Spleen (tissue), 11 donors: ENCODE measurements around the gene FOXE3. TPM values are rescaled to one million over a fixed set of nuclear protein-coding genes. Genes with fewer than 3 reads are reported as not detected.
A peak's percentile ranks its signal among the peaks of the same experiment; 100 is the strongest.

Source experiments
- DNase-seq: peaks from one replicate; pipeline ENCODE4 v3.0.0-alpha.2; 2020
- H3K27ac ChIP-seq, 8 donors: fragments of 200-600 bp; sonication (generic) in 7 of 8; 1 replicate in 4 of 8; 2 replicates in 4 of 8; pipeline versions ENCODE4 v1.5.0 to v1.8.0; 2016 to 2021; ENCODE audit warnings: inconsistent platforms in 4 of 8, mild to moderate bottlenecking in 4 of 8, moderate library complexity in 1 of 8
- H3K27me3 ChIP-seq, 7 donors: fragments of 200-600 bp; sonication (generic) in 6 of 7; replicated peaks in 1 of 7; 1 replicate in 4 of 7; 2 replicates in 3 of 7; pipeline versions ENCODE4 v1.5.0 to v1.8.0; 2016 to 2021; ENCODE audit warnings: inconsistent platforms in 3 of 7, mild to moderate bottlenecking in 1 of 7
- H3K36me3 ChIP-seq, 6 donors: fragments of 200-600 bp; sonication (generic) in 5 of 6; 1 replicate in 4 of 6; 2 replicates in 2 of 6; pipeline versions ENCODE4 v1.5.0 to v1.8.0; 2016 to 2021; ENCODE audit warnings: inconsistent platforms in 2 of 6
- H3K4me1 ChIP-seq, 6 donors: fragments of 200-600 bp; sonication (generic) in 5 of 6; 1 replicate in 3 of 6; 2 replicates in 3 of 6; pipeline versions ENCODE4 v1.5.0 to v1.8.0; 2016 to 2021; ENCODE audit warnings: inconsistent platforms in 3 of 6
- H3K4me3 ChIP-seq, 8 donors: fragments of 200-600 bp; sonication (generic) in 7 of 8; 1 replicate in 4 of 8; 2 replicates in 4 of 8; pipeline versions ENCODE4 v1.5.0 to v1.8.0; 2016 to 2021; ENCODE audit warnings: inconsistent platforms in 4 of 8, mild to moderate bottlenecking in 4 of 8, moderate library complexity in 2 of 8
- H3K9me3 ChIP-seq, 8 donors: fragments of 200-600 bp; sonication (generic) in 7 of 8; 1 replicate in 4 of 8; 2 replicates in 4 of 8; pipeline versions ENCODE4 v1.5.0 to v1.8.0; 2016 to 2021; ENCODE audit warnings: inconsistent platforms in 4 of 8
- CTCF ChIP-seq, 11 experiments: fragments of 200-600 bp in 7 of 11; fragments of 450-650 bp in 4 of 11; sonication (generic) in 4 of 11; IDR thresholded peaks in 8 of 11; conservative IDR thresholded peaks in 3 of 11; 1 replicate in 7 of 11; 2 replicates in 4 of 11; pipeline versions ENCODE4 v1.4.0 to v1.8.0; 2016 to 2021; ENCODE audit warnings: antibody characterized with exemption in 11 of 11, inconsistent platforms in 4 of 11, mild to moderate bottlenecking in 1 of 11
- POLR2A ChIP-seq, 3 donors: fragments of 450-650 bp; IDR thresholded peaks; one replicate each; pipeline ENCODE4 v1.5.1; 2017; ENCODE audit warnings: antibody characterized with exemption in 3 of 3, mild to moderate bottlenecking in 1 of 3
- POLR2AphosphoS5 ChIP-seq, 3 donors: sonication (generic); formaldehyde crosslinking; IDR thresholded peaks; one replicate each; pipeline ENCODE4 v1.5.1; 2017; ENCODE audit warnings: antibody characterized with exemption in 3 of 3
- WGBS, 5 donors: extraction: QIAGEN DNeasy Blood & Tissue Kit in 3 of 5; methylation state at CpG; one replicate each; pipeline versions ENCODE4 v1.1.5 to v1.1.7; 2013 to 2018; 5-methylcytosine and 5-hydroxymethylcytosine counted together
- intact Hi-C: fragments of 100-400 bp; cut with DNase I; formaldehyde crosslinking; loops from one replicate; pipeline ENCODE4 v1.15.0; 2023; ENCODE audit warnings: low total_unique reads
- polyA plus RNA-seq, 3 donors: library from polyadenylated mRNA; stranded (reverse); fragments of 200-250 nt; gene quantifications; one replicate each; pipeline ENCODE4 v1.2.1, GENCODE V29; 2013
- total RNA-seq, 7 donors: library from RNA; depleted of rRNA in 3 of 7; stranded (reverse); fragments of >200 nt in 3 of 7; fragmentation: NEBNext Ultra II Directional in 4 of 7; extraction: Animal tissue kit (Norgen Biotek cat#: 25700) in 4 of 7; gene quantifications; one replicate each; pipeline versions ENCODE4 v1.1.0 to v1.2.1, GENCODE V29; 2016 to 2021
- donor health status: healthy with polysubstance abuse.
- donor health status: DM: no; HTN: no; CAD: no; lungs with moderate emphysema.
- donor health status: DM: no; HTN: no; CAD: no.
- donor health status: Bipolar disorder and iron deficiency.
- donor health status: healthy.
- donor health status: DM: no; HTN: no; CAD: no.
- donor health status: DM: yes; HTN: yes; CAD: no.

The FOXE3 gene
- total and polyA plus RNA-seq, 10 donors: not detected

- Histone ChIP-seq H3K27me3 (peaks cover 0 to 37% (median 0%) of the 10 kb centered on the region in 7 donors), H3K36me3 (no peaks in the 10 kb centered on the region), H3K4me1 (no peaks in the 10 kb centered on the region), H3K27ac (no peak overlapping the region), H3K9me3 (no peaks in the 10 kb centered on the region), H3K4me3 (no peak overlapping the region)
- intact Hi-C loops: no loop called here
- TF ChIP-seq POLR2AphosphoS5 (IDR thresholded peaks at IDR 0.05) (no peak), POLR2A (IDR thresholded peaks at IDR 0.05) (no peak), CTCF (IDR thresholded peaks at IDR 0.05 in 8 of 11, conservative IDR thresholded peaks at IDR 0.05 in 3 of 11) (no peak)
- no peak for DNase-seq
- 87 to 97% (median 95%) methylated on average over 4 of the region's 4 CpGs for WGBS, 5 donors
Measured at GRCh38 chr1:47402591-47402990, 13.5 kb upstream of the FOXE3 start.

GRCh38 chr1:47403321-47403910 lies 12.7 kb upstream of the FOXE3 start:
- DNase-seq: no peak
- Histone ChIP-seq H3K27ac (no peak overlapping the region), H3K4me3 (no peak overlapping the region), H3K4me1 (no peaks in the 10 kb centered on the region), H3K9me3 (no peaks in the 10 kb centered on the region), H3K27me3 (peaks cover 0 to 28% (median 0%) of the 10 kb centered on the region in 7 donors), H3K36me3 (no peaks in the 10 kb centered on the region)
- whole genome bisulfite sequencing, 5 donors: 83 to 93% (median 87%) methylated on average over 4 of the region's 4 CpGs
- TF ChIP-seq CTCF (IDR thresholded peaks at IDR 0.05 in 8 of 11, conservative IDR thresholded peaks at IDR 0.05 in 3 of 11) (no peak), POLR2A (IDR thresholded peaks at IDR 0.05) (no peak), POLR2AphosphoS5 (IDR thresholded peaks at IDR 0.05) (no peak)
- intact Hi-C loops: no loop called here

GRCh38 chr1:47405697-47406096 lies 10.4 kb upstream of the FOXE3 start:
- H3K27me3 ChIP-seq: peaks cover 0 to 17% (median 0%) of the 10 kb centered on the region in 7 donors
- H3K4me1 ChIP-seq: no peaks in the 10 kb centered on the region
- intact Hi-C loops: no loop called here
- DNase-seq: no peak
- H3K4me3 ChIP-seq: no peak overlapping the region
- no peak overlapping the region for H3K27ac ChIP-seq
- 56 to 71% (median 67%) methylated on average over 5 of the region's 5 CpGs for WGBS, 5 donors
- TF ChIP-seq POLR2AphosphoS5 (IDR thresholded peaks at IDR 0.05) (peak in 1 of 3 donors; percentile 15), CTCF (IDR thresholded peaks at IDR 0.05 in 8 of 11, conservative IDR thresholded peaks at IDR 0.05 in 3 of 11) (no peak)
- H3K9me3 ChIP-seq: no peaks in the 10 kb centered on the region
- no peaks in the 10 kb centered on the region for H3K36me3 ChIP-seq

- Histone ChIP-seq H3K4me3 (no peak overlapping the region), H3K27me3 (peaks cover 0 to 20% (median 0%) of the 10 kb centered on the region in 7 donors), H3K9me3 (no peaks in the 10 kb centered on the region), H3K27ac (no peak overlapping the region), H3K4me1 (no peaks in the 10 kb centered on the region), H3K36me3 (no peaks in the 10 kb centered on the region)
- DNase-seq: no peak
- intact Hi-C loops: no loop called here
- no peak for TF ChIP-seq POLR2AphosphoS5 (IDR thresholded peaks at IDR 0.05)
- no peak for TF ChIP-seq POLR2A (IDR thresholded peaks at IDR 0.05)
- no peak for TF ChIP-seq CTCF (IDR thresholded peaks at IDR 0.05 in 8 of 11, conservative IDR thresholded peaks at IDR 0.05 in 3 of 11)
- 88 to 97% (median 93%) methylated on average over 5 of the region's 5 CpGs for WGBS, 5 donors
Measured at GRCh38 chr1:47406966-47407365, 9.1 kb upstream of the FOXE3 start.
